MG63 (cell line): ENCODE results near the gene MYL7. TPM values are rescaled to one million over a fixed set of nuclear protein-coding genes. Genes with fewer than 3 reads are reported as not detected.
"Not testable (repeated sequence)": the region's sequence is repeated elsewhere in the genome, so short reads cannot be mapped to it uniquely, and the experiment has no call there.

ENCODE experiments used
- DNase-seq: peaks from one replicate; pipeline ENCODE4 v3.0.0-alpha.2; 2020
- H3K27me3 ChIP-seq: fragments of 250-450 bp; sonication (Bioruptor Pico); 2 replicates; pipeline ENCODE4 v1.5.1; 2020; ENCODE audit warnings: mild to moderate bottlenecking, moderate library complexity
- H3K36me3 ChIP-seq: fragments of 250-450 bp; sonication (Bioruptor Pico); 2 replicates; pipeline ENCODE4 v1.5.1; 2020; ENCODE audit warnings: mild to moderate bottlenecking, moderate library complexity
- H3K4me3 ChIP-seq: fragments of 250-450 bp; sonication (Bioruptor Pico); 2 replicates; pipeline ENCODE4 v1.5.1; 2020; ENCODE audit warnings: mild to moderate bottlenecking, moderate library complexity
- H3K9me3 ChIP-seq: fragments of 250-450 bp; sonication (Bioruptor Pico); 2 replicates; pipeline ENCODE4 v1.5.1; 2020; ENCODE audit warnings: mild to moderate bottlenecking, moderate library complexity
- total RNA-seq: library from RNA; depleted of rRNA; stranded (reverse); fragments of >200 nt; shearing (Covaris generic); gene quantifications from 2 replicates; pipeline ENCODE4 v1.2.3, GENCODE V29; 2014; ENCODE audit warnings: low replicate concordance

Gene MYL7
- total RNA-seq, 1 experiment from 2014 or later: not detected

GRCh38 chr7:44145479-44145968 lies 4.4 kb upstream of the MYL7 start:
- H3K27me3 ChIP-seq: no peaks in the 10 kb centered on the region
- no peak for DNase-seq
- H3K4me3 ChIP-seq: no peak overlapping the region; the same call in 1 of the 2 replicates
- no peaks in the 10 kb centered on the region for H3K36me3 ChIP-seq
- H3K9me3 ChIP-seq: no peaks in the 10 kb centered on the region

DNA sequence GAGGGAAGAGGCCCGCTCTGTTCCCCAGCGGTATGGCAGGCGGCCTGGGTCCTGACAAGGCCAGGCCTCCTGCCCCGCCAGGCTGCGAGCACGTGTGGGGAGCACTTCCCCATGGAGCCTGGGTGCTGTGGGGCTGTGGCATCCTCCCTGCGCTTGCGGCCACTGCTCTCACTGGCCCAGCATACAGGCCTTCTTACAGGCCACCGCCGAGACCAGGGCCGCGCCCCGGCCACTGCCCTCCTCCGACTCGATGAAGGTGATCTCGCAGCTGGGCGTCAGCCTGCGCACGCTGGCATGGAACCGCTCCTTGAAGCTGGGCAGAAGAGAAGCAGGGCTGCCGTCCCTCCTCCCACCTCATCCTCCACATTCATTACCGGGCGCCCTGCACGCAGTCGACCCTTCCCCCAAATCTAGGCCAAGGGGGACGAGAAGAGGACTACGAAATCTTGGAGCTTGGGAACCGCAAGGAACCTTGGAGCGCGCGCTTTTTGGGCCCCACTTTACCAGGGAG lies 3.9 kb upstream of the MYL7 start:
- no peaks in the 10 kb centered on the region for H3K27me3 ChIP-seq
- no peak overlapping the region for H3K4me3 ChIP-seq
- DNase-seq: no peak
- no peaks in the 10 kb centered on the region for H3K36me3 ChIP-seq
- H3K9me3 ChIP-seq: no peaks in the 10 kb centered on the region

- no peak overlapping the region for H3K4me3 ChIP-seq
- DNase-seq: no peak
- no peaks in the 10 kb centered on the region for H3K9me3 ChIP-seq
- H3K36me3 ChIP-seq: no peaks in the 10 kb centered on the region
- H3K27me3 ChIP-seq: no peaks in the 10 kb centered on the region
Observed at GRCh38 chr7:44144426-44144967, 3.4 kb upstream of the MYL7 start.

DNA sequence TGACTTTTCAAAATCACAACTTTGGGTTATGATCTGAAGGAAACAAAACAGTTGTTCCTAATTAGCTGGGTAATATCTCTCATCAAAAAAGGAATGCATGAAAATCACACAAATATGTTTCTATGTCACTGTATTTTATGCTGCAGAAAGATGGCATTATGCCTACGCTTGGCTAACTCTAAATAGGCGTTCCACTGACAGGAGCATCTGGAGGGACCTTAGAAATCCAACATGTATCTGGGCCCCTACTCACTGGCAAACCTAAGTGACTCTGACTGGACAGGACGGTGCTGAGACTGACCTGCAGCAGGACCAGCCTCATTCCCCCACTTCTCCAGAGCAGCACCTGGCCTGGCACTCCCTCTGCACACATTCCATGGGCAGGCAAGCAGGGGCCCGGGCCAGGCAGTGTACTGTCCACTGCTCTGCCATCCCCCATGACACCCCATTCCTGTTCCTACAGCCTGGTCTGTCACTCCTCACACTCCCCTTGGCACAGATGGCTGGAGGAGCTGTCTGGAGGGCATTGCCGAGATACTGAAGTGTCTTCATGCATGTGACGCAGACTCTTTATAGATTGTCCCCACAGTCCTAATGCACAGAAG lies 2.6 kb upstream of the MYL7 start:
- H3K27me3 ChIP-seq: no peaks in the 10 kb centered on the region

DNA sequence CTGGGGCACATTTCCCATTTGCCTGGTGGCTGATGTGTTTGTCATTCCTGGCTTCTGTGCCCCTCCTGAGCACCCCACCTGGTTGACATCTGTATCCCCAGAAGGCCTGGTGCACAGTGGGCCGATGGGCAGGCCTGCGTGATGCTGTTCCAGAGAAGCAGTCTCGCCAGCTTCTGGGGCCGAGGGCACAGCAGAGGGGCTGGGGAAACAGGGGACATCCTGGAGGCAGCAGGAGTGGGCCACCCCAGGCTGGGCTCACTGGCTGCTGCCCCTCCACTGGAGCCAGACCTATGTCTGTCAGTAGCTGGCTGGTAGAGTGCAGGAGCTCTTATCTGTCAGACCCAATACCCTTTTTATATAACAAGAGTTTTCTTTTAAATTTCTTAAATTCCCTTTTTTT lies 896 bp upstream of the MYL7 start:
- Histone ChIP-seq H3K27me3 (no peaks in the 10 kb centered on the region), H3K9me3 (no peaks in the 10 kb centered on the region), H3K36me3 (no peaks in the 10 kb centered on the region), H3K4me3 (no peak overlapping the region)
- no peak for DNase-seq

More for the DNA sequence above, 2.6 kb upstream of the MYL7 start:
- Histone ChIP-seq H3K36me3 (no peaks in the 10 kb centered on the region), H3K9me3 (no peaks in the 10 kb centered on the region), H3K4me3 (no peak overlapping the region)
- DNase-seq: no peak

DNA sequence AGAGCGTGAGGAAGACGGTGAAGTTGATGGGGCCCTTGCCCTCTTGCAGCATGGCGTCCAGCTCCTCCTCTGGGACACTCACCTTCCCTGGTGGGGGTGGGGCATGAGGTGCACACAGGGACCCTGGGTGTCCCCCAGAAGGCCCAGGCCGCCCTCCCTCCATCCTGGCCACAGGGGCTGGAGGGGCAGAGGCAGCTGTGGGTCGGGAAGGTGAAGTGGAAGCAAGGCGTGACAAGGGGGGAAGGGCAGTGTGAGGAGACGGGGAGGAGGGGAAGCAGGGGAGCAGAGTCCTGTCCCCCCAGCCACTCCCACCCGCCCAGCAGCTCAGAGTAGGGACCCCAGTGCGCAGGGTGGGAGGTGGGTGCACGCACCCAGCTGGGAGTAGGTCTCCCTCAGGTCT lies 791 bp downstream of the MYL7 start:
- H3K4me3 ChIP-seq: no peak overlapping the region
- no peaks in the 10 kb centered on the region for H3K27me3 ChIP-seq
- no peaks in the 10 kb centered on the region for H3K9me3 ChIP-seq
- DNase-seq: no peak
- no peaks in the 10 kb centered on the region for H3K36me3 ChIP-seq

DNA sequence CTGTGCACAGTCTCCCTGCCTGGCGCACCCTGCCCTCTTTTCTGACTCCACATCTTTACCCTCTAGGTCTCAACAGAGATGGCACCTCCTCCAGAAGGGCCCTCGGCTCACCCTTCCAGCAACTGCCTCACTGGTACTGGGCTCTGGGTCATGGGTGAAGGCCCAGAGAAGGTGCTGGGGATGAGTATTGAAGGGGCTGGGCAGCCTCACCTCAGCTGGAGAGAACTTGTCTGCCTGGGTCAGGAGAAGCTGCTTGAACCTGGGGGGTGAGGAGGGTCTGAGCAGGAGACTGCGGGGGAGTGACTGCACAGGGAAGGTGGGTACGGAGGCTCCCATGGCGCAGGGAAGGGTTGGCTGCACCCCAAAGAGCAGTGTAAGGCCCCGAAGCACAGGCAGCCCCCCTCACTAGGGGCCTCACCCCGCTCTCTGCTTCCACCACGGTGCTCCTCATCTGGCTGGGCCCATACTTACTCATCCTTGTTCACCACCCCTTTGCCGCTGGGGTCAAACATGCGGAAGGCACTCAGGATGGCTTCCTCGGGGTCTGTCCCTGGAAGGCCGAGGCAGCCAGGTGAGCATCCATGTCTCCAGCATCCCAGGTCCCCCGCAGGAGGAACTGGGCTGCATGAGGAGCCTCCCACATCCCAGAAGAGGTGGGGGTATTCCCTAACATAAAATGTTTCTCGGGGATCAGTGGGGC lies 1.7 kb downstream of the MYL7 start:
- no peak for DNase-seq
- no peaks in the 10 kb centered on the region for H3K27me3 ChIP-seq
- no peak overlapping the region for H3K4me3 ChIP-seq
- no peaks in the 10 kb centered on the region for H3K36me3 ChIP-seq
- no peaks in the 10 kb centered on the region for H3K9me3 ChIP-seq

- H3K27me3 ChIP-seq: no peaks in the 10 kb centered on the region
- no peak overlapping the region for H3K4me3 ChIP-seq
- no peaks in the 10 kb centered on the region for H3K9me3 ChIP-seq
- no peak for DNase-seq
- no peaks in the 10 kb centered on the region for H3K36me3 ChIP-seq
Observed at GRCh38 chr7:44138698-44139097, 2.4 kb downstream of the MYL7 start.

GRCh38 chr7:44136731-44137130 lies 4.4 kb downstream of the MYL7 start:
- H3K27me3 ChIP-seq: no peaks in the 10 kb centered on the region
- no peak for DNase-seq
- H3K36me3 ChIP-seq: no peaks in the 10 kb centered on the region
- no peak overlapping the region for H3K4me3 ChIP-seq
- no peaks in the 10 kb centered on the region for H3K9me3 ChIP-seq

DNA sequence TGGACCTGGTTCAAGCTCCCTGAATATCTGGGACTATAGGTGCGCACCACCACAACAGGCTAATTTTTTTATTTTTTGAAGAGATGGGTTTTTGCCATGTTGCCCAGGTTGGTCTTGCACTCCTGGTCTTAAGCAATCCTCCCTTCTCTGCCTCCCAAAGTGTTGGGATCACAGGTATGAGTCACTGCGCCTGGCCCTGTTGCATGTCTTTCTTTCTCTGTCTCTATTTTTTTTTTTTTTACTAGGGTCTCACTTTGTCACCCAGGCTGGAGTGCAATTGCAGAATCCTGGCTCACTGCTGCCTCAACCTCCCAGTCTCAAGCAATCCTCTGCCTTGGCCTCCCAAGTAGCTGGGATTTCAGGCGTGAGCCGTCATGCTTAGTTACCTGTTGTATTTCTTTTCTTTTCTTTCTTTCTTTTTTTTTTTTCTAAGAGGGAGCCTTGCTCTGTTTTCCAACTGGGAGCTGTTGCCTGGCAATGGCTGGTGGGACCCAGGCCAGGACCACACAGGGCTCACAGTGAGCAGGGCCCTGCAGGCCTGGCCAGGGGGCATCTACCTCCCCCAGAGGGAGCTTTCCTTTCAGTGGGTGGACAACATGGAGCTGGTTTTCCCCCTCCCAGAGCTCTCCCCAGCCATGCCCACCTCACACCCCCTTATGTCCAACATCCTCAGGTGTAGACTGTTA lies 6.0 kb downstream of the MYL7 start:
- no peak for DNase-seq
- Histone ChIP-seq H3K4me3 (no peak overlapping the region), H3K27me3 (no peaks in the 10 kb centered on the region), H3K36me3 (no peaks in the 10 kb centered on the region), H3K9me3 (no peaks in the 10 kb centered on the region)

DNA sequence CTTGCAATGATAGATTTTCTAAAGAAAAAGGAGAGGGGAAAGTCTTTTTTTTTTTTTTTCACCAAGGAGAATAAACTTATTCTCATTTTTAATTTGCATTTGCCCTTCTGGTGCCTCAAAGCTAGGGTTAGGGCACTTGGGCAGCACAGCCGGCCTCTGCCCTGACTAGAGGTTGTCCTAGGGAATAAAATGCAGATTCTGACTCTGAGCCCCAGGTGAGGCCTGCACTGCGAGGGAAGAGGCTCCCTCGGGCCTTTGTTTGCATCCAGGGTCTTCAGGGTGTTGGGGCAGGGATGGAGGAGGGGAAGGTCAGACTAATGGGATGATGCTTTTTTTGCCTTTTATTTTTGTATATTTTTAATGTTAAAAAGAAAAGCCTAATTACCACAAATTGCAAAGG lies 7.8 kb downstream of the MYL7 start:
- no peak overlapping the region for H3K4me3 ChIP-seq
- no peaks in the 10 kb centered on the region for H3K27me3 ChIP-seq
- no peak for DNase-seq
- no peaks in the 10 kb centered on the region for H3K36me3 ChIP-seq
- H3K9me3 ChIP-seq: no peaks in the 10 kb centered on the region

DNA sequence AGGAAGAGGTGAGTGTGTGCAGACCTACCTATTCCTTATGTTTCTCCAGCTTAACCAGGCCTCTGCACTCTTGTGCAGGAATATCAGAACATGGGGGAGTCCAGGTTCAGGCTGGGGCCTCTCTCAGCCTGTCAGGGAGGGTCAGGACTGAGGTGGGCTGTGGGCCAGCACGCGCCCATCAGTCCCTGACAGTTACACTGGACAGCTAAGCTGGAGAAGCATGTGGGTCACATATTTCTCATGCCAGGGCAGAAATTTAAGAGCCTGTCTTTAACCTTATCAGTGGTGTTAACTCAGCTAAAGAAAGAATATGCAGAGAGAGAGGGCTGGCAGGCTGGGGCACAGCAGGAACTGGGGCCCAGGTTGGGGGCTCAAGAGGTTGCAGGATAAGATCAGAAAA lies 9.1 kb downstream of the MYL7 start:
- no peak for DNase-seq
- H3K4me3 ChIP-seq: no peak overlapping the region
- no peaks in the 10 kb centered on the region for H3K27me3 ChIP-seq
- no peaks in the 10 kb centered on the region for H3K36me3 ChIP-seq
- no peaks in the 10 kb centered on the region for H3K9me3 ChIP-seq

DNA sequence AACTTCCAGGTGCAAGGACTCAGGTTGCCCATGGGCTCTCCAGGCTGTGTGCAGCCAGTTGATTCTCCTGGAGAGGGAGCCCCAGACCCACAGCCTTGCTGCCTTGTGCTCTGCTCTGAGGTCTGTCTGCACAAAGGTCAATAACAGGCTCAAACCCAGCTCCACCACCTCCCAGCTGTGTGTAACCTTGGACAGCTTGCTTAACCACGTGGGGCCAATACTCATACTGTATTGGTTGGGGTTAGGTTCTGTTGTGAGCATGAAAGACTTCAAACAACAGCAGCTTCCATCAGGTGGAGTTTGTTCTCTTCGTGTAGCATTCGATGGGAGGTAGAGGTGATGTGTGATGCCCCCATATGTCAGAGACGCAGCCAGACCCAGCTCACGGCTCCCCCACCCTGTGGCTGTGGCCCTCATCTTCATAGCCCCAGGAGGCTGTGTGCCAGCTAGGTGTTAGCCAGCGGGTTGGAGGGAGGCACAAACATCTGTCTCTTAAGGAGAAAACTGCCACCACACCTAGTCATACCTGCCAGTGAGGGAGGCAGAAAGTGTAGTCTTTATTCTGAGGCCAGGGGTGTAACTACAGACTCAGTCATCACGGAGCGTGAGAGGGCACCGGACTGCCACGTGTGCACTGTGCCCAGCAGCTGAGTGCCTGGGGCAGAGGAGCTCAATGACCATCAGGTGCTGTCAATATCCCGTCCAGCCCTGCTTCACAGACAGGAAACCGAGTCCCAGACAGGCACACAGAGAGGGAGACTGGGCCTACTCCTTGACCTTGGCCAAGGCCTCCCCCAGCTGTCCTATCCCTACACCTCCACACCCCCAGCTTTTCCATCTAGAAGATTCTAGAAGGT lies 9.7 kb downstream of the MYL7 start:
- peak; percentile 55 for DNase-seq
- no peaks in the 10 kb centered on the region for H3K27me3 ChIP-seq
- H3K9me3 ChIP-seq: no peaks in the 10 kb centered on the region
- no peak overlapping the region for H3K4me3 ChIP-seq
- H3K36me3 ChIP-seq: no peaks in the 10 kb centered on the region

DNA sequence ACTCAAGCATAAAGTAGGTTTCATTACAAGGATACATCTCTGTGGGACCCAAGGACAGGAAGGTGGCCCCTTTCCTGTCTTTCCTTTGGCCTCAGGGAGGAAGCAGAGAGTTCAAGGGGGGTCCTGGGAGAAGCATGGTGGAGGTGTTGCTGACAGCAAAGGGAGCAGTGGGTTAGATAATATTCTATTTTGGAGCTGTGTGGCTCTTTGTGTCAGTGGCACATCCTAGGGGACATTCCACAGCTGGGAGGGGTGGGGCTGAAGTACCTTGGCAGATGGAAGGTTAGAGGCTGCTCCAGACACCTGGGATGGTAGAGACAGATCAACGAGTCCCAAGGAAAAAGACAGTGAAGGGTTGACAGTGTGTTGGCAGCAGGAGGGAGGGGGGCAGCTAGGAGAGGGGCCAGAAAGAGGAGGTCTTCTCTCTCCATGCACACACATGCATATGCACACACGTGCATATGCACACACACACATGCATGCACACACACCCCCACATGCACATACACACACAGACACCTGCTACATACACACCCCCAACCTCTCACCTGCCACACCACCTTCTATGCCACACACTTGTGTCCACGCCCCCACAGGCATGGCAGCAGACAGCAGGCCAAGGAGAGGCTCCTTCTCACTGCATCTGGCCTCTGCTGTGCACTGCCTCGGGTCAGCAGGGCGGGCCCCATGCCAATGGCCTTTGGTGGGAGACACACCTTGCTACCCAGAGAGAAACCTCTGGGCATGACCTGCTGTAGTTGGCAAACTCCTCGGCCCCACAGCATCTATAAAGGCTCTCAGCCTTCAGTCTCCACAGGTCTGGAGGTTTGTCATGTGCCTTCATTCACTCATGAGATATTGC lies 12.2 kb downstream of the MYL7 start:
- DNase-seq: no peak
- Histone ChIP-seq H3K4me3 (no peak overlapping the region), H3K36me3 (no peaks in the 10 kb centered on the region), H3K9me3 (no peaks in the 10 kb centered on the region), H3K27me3 (no peaks in the 10 kb centered on the region)

GRCh38 chr7:44127161-44127560 lies 14.0 kb downstream of the MYL7 start:
- DNase-seq: no peak
- Histone ChIP-seq H3K4me3 (no peak overlapping the region), H3K27me3 (no peaks in the 10 kb centered on the region), H3K36me3 (peaks cover 1% of the 10 kb centered on the region), H3K9me3 (no peaks in the 10 kb centered on the region)

DNA sequence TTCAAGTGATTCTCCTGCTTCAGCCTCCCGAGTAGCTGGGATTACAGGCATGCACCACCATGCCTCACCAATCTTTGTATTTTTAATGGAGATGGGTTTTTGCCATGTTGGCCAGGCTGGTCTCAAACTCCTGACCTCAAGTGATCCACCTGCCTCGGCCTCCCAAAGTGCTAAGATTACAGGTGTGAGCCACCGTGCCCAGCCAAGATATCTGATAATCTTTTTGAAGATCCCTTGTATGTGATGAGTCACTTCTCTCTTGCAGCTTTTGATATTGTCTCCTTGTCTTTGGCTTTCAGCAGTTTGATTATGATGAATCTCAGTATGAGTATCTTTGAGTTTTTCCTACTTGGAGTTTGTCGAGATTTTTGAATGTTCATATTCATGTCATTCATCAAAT lies 14.6 kb downstream of the MYL7 start:
- H3K4me3 ChIP-seq, H3K27me3 ChIP-seq, H3K9me3 ChIP-seq, DNase-seq, H3K36me3 ChIP-seq: not testable (repeated sequence)
